H1 (cell line): ENCODE measurements around the gene SDF2L1. TPM values are rescaled to one million over a fixed set of nuclear protein-coding genes. Genes with fewer than 3 reads are reported as not detected.

Experiments
- CTCF ChIA-PET: fragments of 300-600 bp; sonication (Branson Sonifier 250); formaldehyde crosslinking; loops from one replicate; lab custom pipeline; 2021; ENCODE audit not compliant: partially characterized antibody; lab: Charles Lee
- POLR2A ChIA-PET: fragments of 300-600 bp; sonication (Branson Sonifier 250); formaldehyde crosslinking; loops from one replicate; lab custom pipeline; 2021; ENCODE audit warnings: inconsistent platforms; ENCODE audit not compliant: partially characterized antibody; lab: Charles Lee
- DNase-seq, 2 experiments: peaks; one replicate each; pipeline versions ENCODE4 v3.0.0 to v3.0.0-alpha.2; 2010 to 2022; ENCODE audit warnings: low spot score in 2 of 2, low read depth in 1 of 2, mixed read lengths in 1 of 2
- FAIRE-seq: peaks from 2 replicates; lab custom pipeline; 2011; peaks lifted over from hg19 to GRCh38; lab: Jason Lieb, UNC
- H2AFZ ChIP-seq: 2 replicates; pipeline ENCODE4 v1.8.1; 2012; ENCODE audit warnings: low read length, inconsistent platforms
- H2AK5ac ChIP-seq: 2 replicates; pipeline ENCODE4 v1.6.1; 2013; ENCODE audit warnings: low read depth, low read length
- H2BK120ac ChIP-seq: replicated peaks from 2 replicates; pipeline ENCODE3; 2013; ENCODE audit warnings: low read depth, low read length, inconsistent platforms
- H2BK12ac ChIP-seq: 2 replicates; pipeline ENCODE4 v1.6.1; 2013; ENCODE audit warnings: low read depth, low read length
- H2BK15ac ChIP-seq: 2 replicates; pipeline ENCODE4 v1.6.1; 2013; ENCODE audit warnings: low read length
- H2BK20ac ChIP-seq: 2 replicates; pipeline ENCODE4 v1.6.1; 2013; ENCODE audit warnings: low read length
- H2BK5ac ChIP-seq: 2 replicates; pipeline ENCODE4 v1.6.1; 2013; ENCODE audit warnings: low read depth, low read length
- H3K14ac ChIP-seq: 2 replicates; pipeline ENCODE4 v1.6.1; 2013; ENCODE audit warnings: inconsistent platforms; ENCODE audit not compliant: insufficient read length
- H3K18ac ChIP-seq: 2 replicates; pipeline ENCODE4 v1.6.1; 2013; ENCODE audit warnings: low read length; ENCODE audit errors: extremely low read depth
- H3K23ac ChIP-seq: 2 replicates; pipeline ENCODE4 v1.6.1; 2013; ENCODE audit warnings: inconsistent platforms; ENCODE audit not compliant: insufficient read length
- H3K23me2 ChIP-seq: 2 replicates; pipeline ENCODE4 v1.6.1; 2013; ENCODE audit warnings: low read depth, low read length
- H3K27ac ChIP-seq: 2 replicates; pipeline ENCODE4 v1.6.1; 2011; ENCODE audit warnings: low read depth, low read length, inconsistent platforms
- H3K27me3 ChIP-seq, 4 experiments: replicated peaks in 1 of 4; 1 replicate in 1 of 4; 2 replicates in 3 of 4; pipeline versions ENCODE4 v1.6.1 to v1.8.1; 2011 to 2013; ENCODE audit warnings: low read length in 3 of 4, mild to moderate bottlenecking in 3 of 4, inconsistent platforms in 2 of 4, mixed read lengths in 2 of 4, moderate library complexity in 1 of 4; ENCODE audit not compliant: control insufficient read depth in 3 of 4, insufficient read depth in 3 of 4; ENCODE audit errors: extremely low read depth in 1 of 4
- H3K36me3 ChIP-seq, 4 experiments: 2 replicates each; pipeline versions ENCODE4 v1.6.1 to v1.8.1; 2011 to 2013; ENCODE audit warnings: mild to moderate bottlenecking in 4 of 4, low read length in 3 of 4, moderate library complexity in 2 of 4, control low read depth in 1 of 4, inconsistent platforms in 1 of 4; ENCODE audit not compliant: insufficient read depth in 4 of 4, control insufficient read depth in 2 of 4
- H3K4ac ChIP-seq: replicated peaks from 2 replicates; pipeline ENCODE3; 2013; ENCODE audit warnings: low read length, low read depth, mixed read lengths, inconsistent platforms; ENCODE audit not compliant: insufficient read length
- H3K4me1 ChIP-seq, 4 experiments: replicated peaks in 1 of 4; 1 replicate in 1 of 4; 2 replicates in 3 of 4; pipeline versions ENCODE4 v1.6.1 to v1.8.1; 2011 to 2013; ENCODE audit warnings: low read length in 3 of 4, inconsistent platforms in 2 of 4, mixed read lengths in 1 of 4; ENCODE audit not compliant: insufficient read depth in 4 of 4, control insufficient read depth in 3 of 4
- H3K4me2 ChIP-seq, 2 experiments: 2 replicates each; pipeline versions ENCODE4 v1.6.1 to v1.8.1; 2011 to 2013; ENCODE audit warnings: low read depth in 2 of 2, low read length in 2 of 2, control low read depth in 1 of 2, inconsistent platforms in 1 of 2, mild to moderate bottlenecking in 1 of 2; ENCODE audit not compliant: insufficient read depth in 1 of 2
- H3K4me3 ChIP-seq, 4 experiments: fragments of 200-600, 300-600 bp in 1 of 4; sonication (generic), shearing (Covaris generic), sonication (Bioruptor Twin) in 1 of 4; 2 replicates each; pipeline versions ENCODE4 v1.5.1 to v1.8.1; 2011 to 2016; ENCODE audit warnings: low read length in 4 of 4, low read depth in 3 of 4, control low read depth in 2 of 4, inconsistent platforms in 2 of 4, mild to moderate bottlenecking in 2 of 4, mixed read lengths in 1 of 4, moderate library complexity in 1 of 4; ENCODE audit not compliant: insufficient read depth in 2 of 4; ENCODE audit errors: extremely low read depth in 1 of 4
- H3K56ac ChIP-seq: replicated peaks from 2 replicates; pipeline ENCODE3; 2013; ENCODE audit warnings: low read depth, mild to moderate bottlenecking, mixed read lengths, low read length, inconsistent platforms; ENCODE audit not compliant: insufficient read length
- H3K79me1 ChIP-seq: 2 replicates; pipeline ENCODE4 v1.6.1; 2013; ENCODE audit warnings: low read depth, low read length, control low read depth
- H3K79me2 ChIP-seq, 2 experiments: 2 replicates each; pipeline versions ENCODE4 v1.6.1 to v1.8.1; 2012 to 2013; ENCODE audit warnings: low read length in 2 of 2, mild to moderate bottlenecking in 2 of 2, inconsistent platforms in 1 of 2; ENCODE audit not compliant: insufficient read depth in 2 of 2, control insufficient read depth in 1 of 2
- H3K9ac ChIP-seq, 4 experiments: replicated peaks in 1 of 4; 1 replicate in 1 of 4; 2 replicates in 3 of 4; pipeline versions ENCODE4 v1.6.1 to v1.8.1; 2011 to 2013; ENCODE audit warnings: low read depth in 3 of 4, low read length in 3 of 4, control low read depth in 2 of 4, mild to moderate bottlenecking in 2 of 4, moderate library complexity in 2 of 4, inconsistent platforms in 1 of 4; ENCODE audit errors: extremely low read depth in 1 of 4
- H3K9me3 ChIP-seq, 2 experiments: 2 replicates each; pipeline versions ENCODE4 v1.6.1 to v1.8.1; 2012 to 2013; ENCODE audit warnings: mild to moderate bottlenecking in 2 of 2, moderate library complexity in 2 of 2, control low read depth in 1 of 2, inconsistent platforms in 1 of 2, low read depth in 1 of 2, low read length in 1 of 2, mixed read lengths in 1 of 2; ENCODE audit not compliant: insufficient read depth in 2 of 2
- H4K20me1 ChIP-seq, 2 experiments: replicated peaks in 1 of 2; 2 replicates each; pipeline versions ENCODE3 to v1.8.1; 2011 to 2013; ENCODE audit warnings: inconsistent platforms in 2 of 2, low read length in 2 of 2, mild to moderate bottlenecking in 1 of 2; ENCODE audit not compliant: insufficient read depth in 2 of 2, control insufficient read depth in 1 of 2
- H4K5ac ChIP-seq: 2 replicates; pipeline ENCODE4 v1.6.1; 2013; ENCODE audit warnings: low read length, low read depth, mixed read lengths, inconsistent platforms; ENCODE audit not compliant: insufficient read length
- H4K8ac ChIP-seq: 2 replicates; pipeline ENCODE4 v1.8.0; 2013; ENCODE audit warnings: mild to moderate bottlenecking, moderate library complexity, low read length, inconsistent platforms; ENCODE audit not compliant: insufficient read depth; ENCODE audit errors: extremely low read depth
- H4K91ac ChIP-seq: replicated peaks from 2 replicates; pipeline ENCODE3; 2013; ENCODE audit warnings: low read length, mixed read lengths, inconsistent platforms; ENCODE audit not compliant: insufficient read length
- BACH1 ChIP-seq: IDR thresholded peaks from 2 replicates; pipeline ENCODE4 v1.6.1; 2012; ENCODE audit warnings: low read length, improper control_type of control experiment
- BRCA1 ChIP-seq: IDR thresholded peaks from 2 replicates; pipeline ENCODE4 v1.6.1; 2012; ENCODE audit warnings: low read depth, low read length, improper control_type of control experiment
- CREB1 ChIP-seq: IDR thresholded peaks from 2 replicates; pipeline ENCODE4 v1.6.1; 2012; ENCODE audit warnings: inconsistent platforms
- EZH2 ChIP-seq: fragments of 200-600 bp; sonication (generic); IDR thresholded peaks from 2 replicates; pipeline ENCODE4 v1.7.1; 2012; ENCODE audit warnings: low read depth, mild to moderate bottlenecking, moderate library complexity, low read length, inconsistent platforms; ENCODE audit not compliant: severe bottlenecking
- FOSL1 ChIP-seq: IDR thresholded peaks from 2 replicates; pipeline ENCODE4 v1.6.1; 2011; ENCODE audit warnings: mild to moderate bottlenecking, low read depth, low read length, moderate library complexity; ENCODE audit not compliant: insufficient read depth
- HDAC2 ChIP-seq, 2 experiments: fragments of 300-600 bp in 1 of 2; sonication (generic) in 1 of 2; IDR thresholded peaks; 2 replicates each; pipeline ENCODE4 v1.6.1; 2011 to 2012; ENCODE audit warnings: low read depth in 2 of 2, low read length in 2 of 2, mild to moderate bottlenecking in 2 of 2, moderate library complexity in 2 of 2, borderline replicate concordance in 1 of 2, inconsistent platforms in 1 of 2
- JUND ChIP-seq: IDR thresholded peaks from 2 replicates; pipeline ENCODE4 v1.6.1; 2011; ENCODE audit warnings: mild to moderate bottlenecking, improper control_type of control experiment, low read length
- MAFK ChIP-seq: IDR thresholded peaks from 2 replicates; pipeline ENCODE4 v1.6.1; 2012; ENCODE audit warnings: low read depth, mild to moderate bottlenecking, improper control_type of control experiment, low read length
- SAP30 ChIP-seq: fragments of 300-600 bp; sonication (generic); IDR thresholded peaks from 2 replicates; pipeline ENCODE4 v1.7.1; 2012; ENCODE audit warnings: low read length, moderate library complexity, mild to moderate bottlenecking, inconsistent platforms; ENCODE audit not compliant: insufficient read depth, insufficient replicate concordance
- YY1 ChIP-seq: IDR thresholded peaks from 2 replicates; pipeline ENCODE4 v1.6.1; 2011; ENCODE audit warnings: low read depth, mild to moderate bottlenecking, low read length
- WGBS, 2 experiments: shearing (Covaris generic) in 1 of 2; methylation state at CpG; one replicate each; pipeline versions ENCODE4 v1.1.6 to v1.1.7; 2013 to 2015; ENCODE audit warnings: low lambda C conversion rate in 2 of 2, mixed read lengths in 2 of 2, inconsistent platforms in 1 of 2, low coverage in 1 of 2, missing lambda C conversion rate in 1 of 2; ENCODE audit not compliant: insufficient replicate concordance in 2 of 2, insufficient coverage in 1 of 2, insufficient read length in 1 of 2; ENCODE audit errors: extremely low coverage in 1 of 2, missing lambda C conversion rate in 1 of 2; 5-methylcytosine and 5-hydroxymethylcytosine counted together
- polyA plus RNA-seq, 7 experiments: library from polyadenylated mRNA; depleted of rRNA in 3 of 7; stranded (reverse) in 5 of 7; unstranded in 2 of 7; fragments of >200 nt in 5 of 7; fragments of 200-250 nt in 2 of 7; gene quantifications; 1 replicate in 5 of 7; 2 replicates in 1 of 7; 4 replicates in 1 of 7; pipeline versions ENCODE4 v1.2.1 to v1.2.3, GENCODE V29; 2011 to 2013; ENCODE audit warnings: missing spikeins in 2 of 7, mixed read lengths in 2 of 7
- total RNA-seq: library from RNA; stranded (reverse); fragmentation: NEBNext Ultra II Directional; extraction: Animal tissue kit (Norgen Biotek cat#: 25700); gene quantifications from 2 replicates; pipeline ENCODE4 v1.2.1, GENCODE V29; 2021

Gene SDF2L1
- total and polyA plus RNA-seq, 2 of the 8 experiments (the other 6 are each of a cell fraction or from before 2014, with no cell fraction given), result 51.1 to 59.6 TPM

GRCh38 chr22:21663738-21664137, 21.6 kb downstream of the SDF2L1 start:
- ChIA-PET POLR2A (interaction anchor here (0.8 to 4.2 kb wide), 3 partner anchors 8 to 18 kb away, joined by 3 to 27 read pairs (median 4); no protein-coding TSS in a partner anchor), CTCF (interaction anchor here (0.9 to 1.5 kb wide), 3 partner anchors 10 to 284 kb away, joined by 3 to 5 read pairs (median 5); no protein-coding TSS in a partner anchor)
- Histone ChIP-seq H2AFZ (no peak overlapping the region), H2BK20ac (no peak overlapping the region), H3K9me3 (no peaks in the 10 kb centered on the region), H3K4me2 (no peak overlapping the region), H3K4me3 (no peak overlapping the region), H3K36me3 (no peaks in the 10 kb centered on the region), H4K5ac (no peak overlapping the region), H3K9ac (no peak overlapping the region), H2AK5ac (no peak overlapping the region), H4K8ac (no peak overlapping the region), H3K79me1 (no peaks in the 10 kb centered on the region), H2BK120ac (no peak overlapping the region)
- FAIRE-seq, result no peak
- no peak for TF ChIP-seq FOSL1
- TF ChIP-seq YY1, result no peak
- TF ChIP-seq CREB1, result no peak
- TF ChIP-seq JUND, result no peak
- no peak for TF ChIP-seq HDAC2 (IDR thresholded peaks at IDR 0.05; ENCODE audit: borderline replicate concordance in 1 of 2, low read depth in 2 of 2, low read length in 2 of 2)
- no peak for TF ChIP-seq MAFK
- no peak for TF ChIP-seq SAP30
- no peak for TF ChIP-seq BACH1
- TF ChIP-seq EZH2, result no peak
- TF ChIP-seq BRCA1, result no peak
- TF ChIP-seq, all 59 proteins: peak for 0
- Histone ChIP-seq H3K14ac (no peak overlapping the region), H4K91ac (no peak overlapping the region), H3K56ac (no peak overlapping the region), H3K4me1 (peaks cover 0 to 3% (median 0%) of the 10 kb centered on the region in 4 experiments; a peak in 1 of 7 replicates), H3K79me2 (peaks cover 0 to 3% of the 10 kb centered on the region in 2 experiments; a peak in 1 of 4 replicates), H3K23ac (no peak overlapping the region), H3K18ac (no peak overlapping the region), H4K20me1 (no peaks in the 10 kb centered on the region), H2BK12ac (no peak overlapping the region), H2BK5ac (no peak overlapping the region), H2BK15ac (no peak overlapping the region), H3K27me3 (no peaks in the 10 kb centered on the region; a peak in 1 of 7 replicates), H3K27ac (no peak overlapping the region), H3K23me2 (no peaks in the 10 kb centered on the region), H3K4ac (no peak overlapping the region)
- 88% methylated on average over 2 of the region's 2 CpGs; no CpG with 5 or more reads in 1 of the 2 experiments for WGBS, 2 experiments
- DNase-seq, result no peak
